NCI-H128 (cell line): ENCODE data around the gene CRYGD.

ENCODE experiments used
- DNase-seq: peaks from one replicate; lab custom pipeline; 2025; ENCODE audit not compliant: unreplicated experiment; lab: John Stamatoyannopoulos, UW

CRYGD gene

GRCh38 chr2:208090420-208090819, 33.9 kb downstream of the CRYGD start:
- no peak for DNase-seq

- no peak for DNase-seq
Measured at GRCh38 chr2:208086029-208086428, 38.3 kb downstream of the CRYGD start.

- no peak for DNase-seq
Measured at GRCh38 chr2:208083807-208084206, 40.5 kb downstream of the CRYGD start.

- DNase-seq, result no peak
Measured at GRCh38 chr2:208077276-208077675, 47.0 kb downstream of the CRYGD start.

- no peak for DNase-seq
Measured at GRCh38 chr2:208074610-208075356, 49.5 kb downstream of the CRYGD start.

- DNase-seq, result peak; percentile 13
Measured at GRCh38 chr2:208072250-208072892, 52.0 kb downstream of the CRYGD start.
